ENCODE data around the gene PHF21B. TPM values are rescaled to one million over a fixed set of nuclear protein-coding genes. Genes with fewer than 3 reads are reported as not detected.

Gene PHF21B
- total and polyA plus RNA-seq, 2 donors (not counting 3 experiments of a cell fraction or from before 2014, with no cell fraction given): not detected

- H3K36me3 ChIP-seq (ENCODE audit: control insufficient read depth in 2 of 2, extremely low read depth in 1 of 2, insufficient read depth in 2 of 2, low read length in 2 of 2): no peaks in the 10 kb centered on the region
- no peaks in the 10 kb centered on the region for H3K9me1 ChIP-seq (replicated peaks; ENCODE audit: control insufficient read depth, extremely low read depth, insufficient read depth, low read length)
- H4K20me1 ChIP-seq (replicated peaks; ENCODE audit: control insufficient read depth, extremely low read depth, insufficient read depth, low read length): no peaks in the 10 kb centered on the region
- H3K27ac ChIP-seq (ENCODE audit: insufficient read depth, low read depth, low read length): no peak overlapping the region
- H3K27me3 ChIP-seq (ENCODE audit: control insufficient read depth in 2 of 2, insufficient read depth in 2 of 2, low read length in 2 of 2): no peaks in the 10 kb centered on the region
- H3K4me1 ChIP-seq (ENCODE audit: control insufficient read depth, extremely low read depth, insufficient read depth, low read length): no peaks in the 10 kb centered on the region
- H3K4me2 ChIP-seq (ENCODE audit: insufficient read depth, low read length): no peak overlapping the region
- DNase-seq (ENCODE audit: low read depth, low spot score): no peak
- H3K9ac ChIP-seq (replicated peaks; ENCODE audit: extremely low read depth, insufficient read depth, low read length): no peak overlapping the region
- no peaks in the 10 kb centered on the region for H3K9me3 ChIP-seq (replicated peaks; ENCODE audit: control insufficient read depth, insufficient read depth, low read length)
- ChIA-PET CTCF (no interaction called here), POLR2A (no interaction called here)
- no peak overlapping the region for H2AFZ ChIP-seq (ENCODE audit: low read depth, low read length)
- TF ChIP-seq POLR2A (IDR thresholded peaks at IDR 0.05; ENCODE audit: low read depth, low read length): no peak
- TF ChIP-seq, protein P1, sequence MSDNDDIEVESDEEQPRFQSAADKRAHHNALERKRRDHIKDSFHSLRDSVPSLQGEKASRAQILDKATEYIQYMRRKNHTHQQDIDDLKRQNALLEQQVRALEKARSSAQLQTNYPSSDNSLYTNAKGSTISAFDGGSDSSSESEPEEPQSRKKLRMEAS (IDR thresholded peaks at IDR 0.05; ENCODE audit: insufficient read depth, insufficient read length): no peak
- no peak for TF ChIP-seq FOS (IDR thresholded peaks at IDR 0.05; ENCODE audit: borderline replicate concordance, insufficient read depth, low read length)
- TF ChIP-seq JUN (IDR thresholded peaks at IDR 0.05; ENCODE audit: borderline replicate concordance, insufficient read depth, insufficient read length, low read depth): no peak
- TF ChIP-seq EZH2 (IDR thresholded peaks at IDR 0.05; ENCODE audit: borderline replicate concordance, low read depth, low read length, severe bottlenecking): no peak
- no peak for TF ChIP-seq GATA2 (IDR thresholded peaks at IDR 0.05; ENCODE audit: insufficient read depth, insufficient read length, low read depth, low read length)
- TF ChIP-seq POLR2AphosphoS5 (IDR thresholded peaks at IDR 0.05; ENCODE audit: insufficient read depth, low read depth, low read length): no peak
- TF ChIP-seq MYC (IDR thresholded peaks at IDR 0.05; ENCODE audit: low read depth, low read length): no peak
- no peak for TF ChIP-seq CTCF (IDR thresholded peaks at IDR 0.05; ENCODE audit: extremely low read depth in 1 of 2, insufficient read depth in 1 of 2, low read depth in 1 of 2, low read length in 2 of 2)
- H3K79me2 ChIP-seq (ENCODE audit: control insufficient read depth, insufficient read depth, low read length): no peaks in the 10 kb centered on the region
- no peak for FAIRE-seq
- dilution Hi-C loops (cut with MboI; ENCODE audit: extremely low pct_ligation_motif_present, low sequenced_read_pairs): no loop called here
- H3K4me3 ChIP-seq (replicated peaks in 1 of 3; ENCODE audit: insufficient read depth in 1 of 3, low read depth in 1 of 3, low read length in 3 of 3): no peak overlapping the region
- BruUV-seq (replicated peaks): no TSS peak
- intact Hi-C loops (cut with micrococcal nuclease): no loop called here
Measured at GRCh38 chr22:45055936-45056335, 46.1 kb upstream of the PHF21B start.
